COLO668 (cell line): Measurements from ENCODE around the gene KIF5B.

Experiments used
- DNase-seq: peaks from one replicate; lab custom pipeline; 2025; ENCODE audit not compliant: unreplicated experiment; lab: John Stamatoyannopoulos, UW

The KIF5B gene

DNA sequence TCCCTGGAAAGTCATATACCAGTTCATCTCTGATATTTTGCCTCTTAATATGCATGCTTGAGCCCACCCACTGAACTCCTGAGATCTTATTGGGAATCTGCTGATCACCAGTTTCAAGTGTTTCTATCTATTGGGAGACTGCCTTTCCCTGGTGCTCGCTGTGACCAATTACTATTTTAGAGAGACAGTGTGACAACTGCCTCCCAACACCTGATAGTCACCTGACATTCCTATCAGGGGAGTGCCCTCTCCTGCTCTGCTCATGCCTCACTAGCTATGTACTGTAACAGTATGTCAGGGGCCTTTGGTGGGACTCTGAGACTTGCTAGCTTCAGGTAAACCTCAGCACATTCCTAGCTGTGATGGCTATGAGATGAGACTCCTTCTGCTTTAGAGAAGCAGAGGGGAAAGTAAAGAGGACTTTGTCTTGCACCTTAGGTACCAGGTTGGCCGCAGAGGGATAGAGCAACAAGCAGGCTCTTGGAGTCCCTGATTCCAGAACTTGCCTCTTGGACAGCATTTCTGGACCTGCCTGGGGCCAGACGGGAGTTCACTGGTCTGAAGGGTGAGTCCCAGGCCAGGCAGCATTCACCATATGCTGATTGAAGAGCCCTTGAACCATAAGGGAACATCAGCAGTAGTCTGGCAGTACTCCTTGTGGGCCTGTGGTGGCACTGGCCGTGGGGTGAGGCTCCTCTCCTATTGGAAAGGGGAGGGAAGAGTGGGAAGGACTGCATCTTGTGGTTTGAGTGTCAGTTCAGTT lies 93.2 kb downstream of the KIF5B start:
- no peak for DNase-seq

- DNase-seq: peak; percentile 53
Observed at GRCh38 chr10:31961277-31962074, 94.7 kb downstream of the KIF5B start.

DNA sequence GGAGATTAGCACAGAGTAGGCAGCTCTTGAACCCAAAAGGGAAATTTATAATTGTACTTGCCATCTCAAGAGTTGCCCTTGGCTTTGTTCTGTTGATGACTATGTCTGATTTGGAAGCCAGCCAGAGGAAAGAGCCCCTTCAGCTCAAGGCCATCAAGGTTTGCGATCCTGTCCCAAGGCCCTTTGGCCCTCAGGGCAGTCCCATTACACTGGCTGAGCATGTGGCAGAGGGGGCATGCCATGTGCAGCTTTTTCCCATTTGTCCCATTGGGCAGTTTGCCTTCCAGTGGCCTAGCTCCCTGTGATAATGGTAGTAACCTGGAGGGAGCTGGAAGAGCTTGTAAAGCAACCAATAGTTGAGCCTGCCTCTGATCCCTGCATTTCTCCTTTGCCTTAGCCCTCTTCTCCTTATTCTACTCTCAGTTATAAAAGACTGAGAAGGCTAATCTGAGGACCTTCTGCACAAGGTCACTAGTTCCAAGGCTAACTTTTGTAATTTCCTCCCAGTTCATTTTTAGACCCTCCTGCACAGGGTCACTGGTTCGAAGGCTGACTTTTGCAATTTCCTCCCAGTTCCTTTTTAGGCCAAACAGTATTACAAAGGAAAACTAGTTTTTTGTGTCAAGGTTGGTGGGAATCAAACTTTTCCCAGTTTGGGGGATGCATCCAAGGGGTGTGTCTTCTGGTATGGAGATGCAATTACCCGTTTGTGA lies 96.6 kb downstream of the KIF5B start:
- DNase-seq: no peak
